Left renal pelvis (tissue), 4 donors: ENCODE measurements around the gene KDM4B. TPM values are rescaled to one million over a fixed set of nuclear protein-coding genes. Genes with fewer than 3 reads are reported as not detected.

Experiments
- DNase-seq, 4 donors: peaks; one replicate each; pipeline ENCODE4 v3.0.0-alpha.2; 2013; ENCODE audit warnings: low read depth in 4 of 4, low spot score in 3 of 4
- polyA plus RNA-seq, 4 donors: library from polyadenylated mRNA; unstranded; fragments of 120-200 nt; gene quantifications; one replicate each; pipeline ENCODE4 v1.2.1, GENCODE V29; 2013; ENCODE audit not compliant: insufficient read length in 4 of 4

Gene KDM4B
- polyA plus RNA-seq, 4 donors, result 18.5 to 28.4 (median 22.4) TPM

DNA sequence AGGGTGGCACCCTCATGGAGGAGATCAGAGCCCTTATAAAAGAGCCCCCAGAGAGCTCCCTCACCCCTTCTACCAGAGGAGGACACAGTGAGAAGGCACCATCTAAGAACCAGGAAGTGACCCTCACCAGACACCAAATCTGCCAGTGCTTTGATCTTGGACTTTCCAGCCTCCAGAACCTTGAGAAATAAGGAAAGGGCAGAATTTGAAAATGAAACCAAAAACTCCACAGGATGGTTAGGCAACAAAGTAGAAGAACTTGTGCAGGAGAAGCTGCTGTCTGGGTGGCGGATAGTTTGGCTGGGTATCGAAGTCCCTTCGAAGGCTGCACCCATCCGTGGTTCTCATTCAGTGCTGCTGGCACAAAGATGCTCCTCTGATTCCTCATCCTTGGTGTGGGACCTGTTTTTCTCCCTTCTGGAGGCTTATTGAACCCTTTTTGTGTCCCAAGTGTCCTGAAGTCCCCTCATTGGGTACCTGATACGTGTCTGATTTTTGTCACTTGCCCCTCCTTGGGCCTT is 130.8 kb downstream of the KDM4B start:
- DNase-seq, result no peak

DNA sequence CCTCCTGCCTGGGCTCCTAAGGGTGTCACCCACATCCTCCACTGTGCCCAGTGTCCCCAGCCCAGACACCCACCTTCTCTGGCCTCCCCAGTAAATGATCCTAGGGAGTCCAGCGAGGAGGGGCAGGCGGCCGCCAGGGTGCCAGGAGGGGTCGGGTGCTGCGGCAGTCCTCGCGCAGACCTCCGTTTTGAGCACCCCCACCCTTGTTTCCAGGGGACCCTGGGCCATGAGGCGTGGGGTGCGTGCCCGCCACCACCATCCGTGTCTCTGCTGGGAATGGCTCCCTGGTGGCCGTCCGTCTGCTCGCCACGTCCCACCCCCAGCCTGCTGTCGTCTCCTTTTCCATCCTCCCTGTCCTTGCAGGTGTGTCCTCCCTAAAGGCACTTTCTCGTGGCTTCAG is 133.0 kb downstream of the KDM4B start:
- DNase-seq, result no peak

DNA sequence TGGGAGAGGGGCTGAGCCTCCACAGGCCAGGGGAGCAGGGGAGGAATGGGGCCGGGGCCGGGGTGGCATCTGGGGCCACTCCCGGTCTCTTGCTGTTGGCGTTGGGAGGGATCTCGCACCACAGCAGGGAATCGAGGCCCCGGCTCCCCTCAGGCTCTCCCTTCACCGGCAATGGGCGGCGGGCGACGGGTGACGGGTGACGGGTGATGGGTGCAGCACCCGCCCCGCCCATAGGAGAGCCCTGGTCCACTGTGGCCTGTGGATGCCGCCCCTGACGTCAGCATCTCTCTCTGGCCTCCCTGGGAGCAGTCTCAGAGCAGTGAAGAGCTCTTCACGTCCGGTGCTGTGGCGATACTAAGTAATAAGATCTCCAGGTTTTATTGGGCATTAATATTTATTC is 133.6 kb downstream of the KDM4B start:
- DNase-seq, result no peak

DNA sequence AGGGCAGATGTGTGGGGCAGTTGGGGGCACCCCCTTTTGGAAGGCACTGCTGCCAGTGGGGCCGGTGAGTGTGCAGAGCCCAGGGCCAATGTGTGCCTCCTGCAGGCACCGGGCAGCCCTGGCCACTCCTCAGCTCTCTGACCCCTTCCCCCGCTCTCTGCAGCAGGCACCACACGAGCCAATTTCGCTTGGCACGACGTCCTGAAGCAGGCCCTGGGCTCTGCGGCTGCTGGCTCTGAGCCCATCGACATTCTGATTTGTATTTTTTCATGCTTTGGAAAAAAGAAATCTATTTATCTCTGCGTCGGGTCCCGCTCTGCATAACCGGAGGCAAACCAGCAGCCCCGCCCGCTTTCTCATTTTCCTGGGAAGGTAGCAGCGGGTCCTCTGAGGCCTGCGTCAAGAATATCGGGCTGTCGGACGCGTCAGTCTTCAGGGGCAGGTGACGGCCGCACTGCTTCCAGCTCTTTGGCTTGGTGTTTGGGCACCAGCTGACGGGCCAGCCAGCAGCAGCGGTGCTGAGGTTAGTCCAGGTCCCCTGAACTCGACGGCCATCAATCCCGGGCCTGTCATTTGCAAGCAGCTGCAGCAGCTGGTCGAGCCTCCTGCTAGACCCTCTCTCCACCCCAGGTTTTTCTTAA is 134.3 kb downstream of the KDM4B start:
- no peak for DNase-seq

DNA sequence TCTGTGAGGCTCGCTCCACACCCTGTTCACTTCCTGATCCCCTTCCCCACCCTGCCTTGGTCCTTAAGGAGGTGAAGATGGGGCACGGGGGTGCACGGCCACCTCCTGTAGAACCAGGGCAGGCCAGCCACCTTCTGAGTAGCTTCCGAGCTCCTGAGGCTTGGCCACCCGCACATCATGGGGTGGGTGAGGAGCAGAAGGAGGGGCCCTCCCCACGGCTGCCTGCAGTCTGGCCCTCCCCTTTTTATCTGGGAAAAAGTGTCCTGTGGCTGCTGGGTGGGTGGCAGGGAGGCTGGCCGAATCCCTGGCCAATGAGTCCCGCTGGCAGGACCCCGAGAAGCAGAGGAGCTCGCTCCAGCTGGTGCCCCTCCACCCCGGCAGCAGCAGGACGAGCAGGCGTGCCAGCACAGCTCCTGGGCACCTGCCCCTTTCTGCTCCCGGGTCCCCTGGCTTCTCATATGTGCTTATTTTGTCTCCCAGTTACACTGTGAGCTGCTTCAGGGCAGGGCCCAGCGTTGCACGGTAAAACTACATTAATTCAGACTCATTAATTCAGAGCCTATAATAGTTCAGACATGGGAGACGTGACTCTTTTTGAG is 135.0 kb downstream of the KDM4B start:
- DNase-seq, result no peak

DNA sequence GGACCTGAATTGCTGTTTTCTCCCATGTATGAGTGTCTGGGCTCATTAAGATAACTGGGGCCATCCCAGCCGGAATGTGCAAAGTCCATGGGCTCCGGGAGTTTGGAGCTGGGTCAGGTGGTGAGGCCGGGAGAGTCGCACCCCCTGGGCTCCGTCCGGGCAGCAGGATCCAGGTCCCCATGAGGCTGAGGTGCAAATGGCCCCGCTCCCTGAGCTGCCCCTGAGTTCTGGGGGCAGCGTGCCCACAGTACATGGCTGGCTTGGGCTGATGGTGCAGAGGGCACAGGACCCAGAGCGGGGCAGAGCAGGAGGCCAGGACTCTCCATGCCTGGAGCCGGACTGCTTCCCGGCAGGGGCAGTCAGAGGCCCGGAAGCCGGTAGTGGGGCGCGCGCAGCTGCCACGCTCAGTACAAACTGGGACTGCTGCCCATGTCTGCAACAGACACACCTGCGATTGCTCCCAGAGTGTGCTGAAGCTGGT is 136.0 kb downstream of the KDM4B start:
- DNase-seq, result no peak

DNA sequence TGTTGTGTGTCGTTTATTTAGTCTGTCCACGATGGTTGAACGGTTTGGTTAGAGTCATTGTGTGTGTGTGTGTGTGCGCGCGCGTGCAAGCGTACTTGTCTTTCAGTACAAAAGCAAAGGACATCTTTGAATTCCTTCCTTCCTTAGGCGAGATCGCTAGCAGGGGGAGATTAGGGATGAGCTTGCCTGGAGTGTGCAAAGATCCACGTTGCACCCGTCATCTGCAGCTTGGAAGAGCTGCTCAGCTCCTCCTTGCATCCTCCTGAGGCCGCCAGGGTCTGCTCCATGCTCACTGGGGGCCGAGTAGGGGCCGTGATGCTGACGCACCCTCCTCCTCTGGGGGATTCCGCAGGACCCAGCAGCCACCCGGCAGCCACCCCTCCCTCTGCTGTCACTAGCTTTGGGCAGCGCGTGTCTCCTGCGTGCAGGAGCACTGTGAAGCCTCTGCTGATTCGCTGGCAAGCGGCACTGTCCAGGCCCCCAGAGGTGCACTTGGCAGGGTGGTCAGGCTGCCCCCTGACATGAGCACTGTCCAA is 137.3 kb downstream of the KDM4B start:
- no peak for DNase-seq

DNA sequence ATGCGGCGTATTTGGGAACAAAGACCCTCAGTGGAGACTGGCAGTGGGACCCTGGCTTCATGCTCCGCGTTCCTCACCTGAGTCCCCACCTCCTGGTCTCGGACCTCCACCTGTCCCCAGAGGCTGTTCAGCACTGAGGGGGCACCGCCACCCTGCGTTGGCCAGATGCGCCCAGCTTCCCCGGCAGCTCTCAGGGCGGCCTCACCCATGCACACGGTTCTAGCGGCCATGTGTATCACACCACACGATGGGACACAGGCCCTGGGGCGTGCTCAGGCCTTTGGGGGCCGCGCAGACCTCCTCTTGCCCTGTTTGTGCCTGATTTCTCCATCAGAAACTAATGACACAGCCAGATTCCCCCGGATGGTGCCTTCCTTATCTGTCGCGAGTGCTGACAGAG is 138.1 kb downstream of the KDM4B start:
- DNase-seq, result no peak

DNA sequence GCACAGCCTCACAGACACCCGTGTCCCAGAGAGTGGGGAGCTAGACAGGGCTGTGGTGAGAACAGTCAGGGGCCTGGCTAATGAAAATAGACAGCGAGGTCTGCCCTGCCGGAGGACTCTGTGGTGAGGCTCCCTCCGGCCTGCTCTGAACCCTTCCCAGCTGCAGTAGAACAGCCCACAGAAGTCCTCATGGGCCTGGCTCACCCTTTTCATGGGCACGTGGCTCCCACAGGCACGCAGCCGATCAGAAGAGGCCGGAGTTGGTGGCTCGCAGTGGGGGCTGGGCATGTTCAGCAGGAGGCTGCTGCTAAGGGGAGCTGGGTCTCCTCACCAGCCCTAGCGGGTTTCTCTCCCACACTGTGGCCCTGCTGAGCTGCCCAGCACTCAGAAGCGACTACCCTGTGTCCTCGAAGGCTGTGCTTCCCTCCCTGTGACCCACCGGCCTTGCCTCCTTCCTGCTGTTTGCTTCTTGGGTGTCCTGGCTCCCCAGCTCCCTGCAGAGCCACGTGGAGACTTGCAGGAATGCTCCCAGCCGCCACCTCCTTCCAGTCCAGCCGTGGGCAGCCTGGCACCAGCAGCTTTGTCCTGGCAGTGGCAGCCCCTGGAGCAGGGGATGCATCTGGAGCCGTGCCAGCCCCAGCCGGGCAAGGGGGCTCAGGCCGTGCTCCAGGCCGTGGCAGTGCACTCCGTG is 138.7 kb downstream of the KDM4B start:
- DNase-seq, result no peak

DNA sequence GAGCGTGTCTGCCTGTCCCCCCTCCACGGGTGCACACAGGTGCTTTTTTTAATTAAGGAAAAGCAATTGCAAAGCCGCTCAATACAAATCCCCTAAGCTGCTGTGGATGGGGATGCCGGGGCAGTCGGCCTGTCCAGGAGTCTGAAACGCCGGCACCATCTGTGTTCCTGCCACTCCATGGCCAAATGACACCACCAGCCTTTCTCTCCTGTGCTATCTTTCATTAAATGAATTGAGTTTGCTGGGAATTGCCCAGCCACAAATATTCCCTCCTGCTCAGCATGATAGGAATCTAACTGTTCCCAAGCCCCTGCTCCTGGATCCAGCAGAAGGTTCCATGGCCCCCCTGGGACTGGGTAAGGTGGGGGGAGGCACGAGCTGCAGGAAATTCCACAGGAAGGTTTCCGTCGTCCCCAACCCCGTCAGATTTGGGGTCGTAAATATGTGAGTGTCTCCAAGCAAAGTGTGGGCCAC is 139.2 kb downstream of the KDM4B start:
- DNase-seq, result no peak

DNA sequence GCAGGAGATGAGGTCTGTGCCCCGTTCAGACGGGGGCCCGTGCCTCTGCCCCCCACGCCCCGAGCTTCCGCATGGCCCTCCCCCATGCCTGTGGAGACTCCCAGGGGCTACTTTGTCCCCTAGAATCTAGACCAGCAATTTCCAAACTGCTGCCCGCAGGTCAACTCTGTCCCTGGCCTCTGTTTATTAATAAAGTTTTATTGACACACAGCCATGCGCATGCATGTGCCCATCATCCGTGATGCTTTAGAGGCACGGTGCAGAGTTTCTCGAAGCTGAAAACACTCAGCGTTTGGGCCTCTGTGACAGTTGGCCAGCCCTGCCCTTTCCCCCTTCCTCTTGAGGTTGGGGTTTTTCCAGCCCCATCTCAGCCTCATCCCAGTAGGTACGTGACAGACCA is 140.0 kb downstream of the KDM4B start:
- DNase-seq, result no peak

DNA sequence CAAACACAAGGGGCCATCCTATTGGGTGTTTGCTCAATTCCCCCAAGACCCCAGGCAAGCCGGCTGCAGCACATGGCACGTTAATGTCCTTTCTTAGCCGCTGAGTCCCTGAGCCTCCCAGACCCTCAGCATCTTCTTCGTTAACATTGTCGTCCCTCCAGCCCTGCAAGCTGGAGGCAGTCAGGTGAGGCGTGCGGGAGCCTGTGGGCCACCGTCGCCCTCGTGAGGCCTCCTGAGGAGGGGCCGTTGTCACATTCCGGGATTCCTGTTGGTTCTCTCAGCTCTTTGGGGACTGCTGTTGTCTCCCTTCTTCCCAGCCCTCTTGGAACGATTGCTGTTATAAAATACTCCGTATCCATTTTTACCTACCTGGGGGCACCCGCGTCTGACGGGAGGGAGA is 140.6 kb downstream of the KDM4B start:
- no peak for DNase-seq

DNA sequence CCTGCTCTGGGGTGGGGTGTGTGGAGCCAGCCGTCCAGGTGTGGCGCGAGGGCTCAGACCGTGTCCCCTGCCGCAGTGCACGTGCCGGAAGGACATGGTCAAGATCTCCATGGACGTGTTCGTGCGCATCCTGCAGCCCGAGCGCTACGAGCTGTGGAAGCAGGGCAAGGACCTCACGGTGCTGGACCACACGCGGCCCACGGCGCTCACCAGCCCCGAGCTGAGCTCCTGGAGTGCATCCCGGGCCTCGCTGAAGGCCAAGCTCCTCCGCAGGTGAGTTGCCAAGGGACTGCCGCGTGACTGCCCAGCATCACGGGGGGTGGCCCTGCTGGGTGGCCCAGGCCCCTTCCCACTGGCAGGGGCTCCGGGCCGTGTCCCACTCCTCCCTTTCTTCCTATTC is 141.6 kb downstream of the KDM4B start:
- DNase-seq, result no peak

DNA sequence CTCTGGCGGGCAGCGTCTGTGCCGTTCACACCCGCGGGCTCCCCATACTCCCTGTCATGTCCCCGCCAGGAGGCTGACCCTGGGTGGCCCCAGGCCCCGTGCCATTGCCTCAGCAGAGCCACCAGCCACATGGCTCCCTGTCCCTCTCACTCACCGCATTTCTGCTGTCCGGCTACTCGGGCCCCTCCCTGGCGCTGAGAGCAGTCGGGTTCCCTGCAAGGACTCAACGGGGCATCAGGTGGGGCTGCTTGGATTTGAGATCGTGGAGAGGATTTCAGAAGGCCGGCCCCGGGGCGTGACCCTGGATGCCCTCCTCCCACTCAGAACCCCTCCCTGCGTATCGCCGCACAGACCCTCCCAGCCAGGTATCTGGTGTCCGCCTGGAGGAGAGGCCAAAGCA is 142.1 kb downstream of the KDM4B start:
- no peak for DNase-seq

DNA sequence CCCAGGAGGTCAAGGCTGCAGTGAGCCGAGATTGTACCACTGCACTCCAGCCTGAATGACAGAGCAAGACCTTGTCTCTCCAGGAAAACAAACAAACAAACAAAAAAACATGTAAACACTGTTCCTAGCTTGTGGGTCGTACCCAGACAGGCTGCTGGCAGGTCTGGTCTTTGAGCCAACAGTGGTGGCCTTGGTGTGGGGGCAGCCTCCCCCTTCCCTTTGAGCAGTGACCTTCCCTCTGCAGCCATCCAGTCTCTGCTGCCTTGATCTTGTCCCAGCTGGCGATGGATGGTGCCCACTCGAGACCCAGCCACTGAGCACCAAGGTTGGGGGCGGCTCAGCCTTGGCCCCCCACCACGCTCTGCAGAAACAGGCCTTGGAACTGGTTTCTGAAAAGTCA is 143.3 kb downstream of the KDM4B start:
- DNase-seq, result no peak

DNA sequence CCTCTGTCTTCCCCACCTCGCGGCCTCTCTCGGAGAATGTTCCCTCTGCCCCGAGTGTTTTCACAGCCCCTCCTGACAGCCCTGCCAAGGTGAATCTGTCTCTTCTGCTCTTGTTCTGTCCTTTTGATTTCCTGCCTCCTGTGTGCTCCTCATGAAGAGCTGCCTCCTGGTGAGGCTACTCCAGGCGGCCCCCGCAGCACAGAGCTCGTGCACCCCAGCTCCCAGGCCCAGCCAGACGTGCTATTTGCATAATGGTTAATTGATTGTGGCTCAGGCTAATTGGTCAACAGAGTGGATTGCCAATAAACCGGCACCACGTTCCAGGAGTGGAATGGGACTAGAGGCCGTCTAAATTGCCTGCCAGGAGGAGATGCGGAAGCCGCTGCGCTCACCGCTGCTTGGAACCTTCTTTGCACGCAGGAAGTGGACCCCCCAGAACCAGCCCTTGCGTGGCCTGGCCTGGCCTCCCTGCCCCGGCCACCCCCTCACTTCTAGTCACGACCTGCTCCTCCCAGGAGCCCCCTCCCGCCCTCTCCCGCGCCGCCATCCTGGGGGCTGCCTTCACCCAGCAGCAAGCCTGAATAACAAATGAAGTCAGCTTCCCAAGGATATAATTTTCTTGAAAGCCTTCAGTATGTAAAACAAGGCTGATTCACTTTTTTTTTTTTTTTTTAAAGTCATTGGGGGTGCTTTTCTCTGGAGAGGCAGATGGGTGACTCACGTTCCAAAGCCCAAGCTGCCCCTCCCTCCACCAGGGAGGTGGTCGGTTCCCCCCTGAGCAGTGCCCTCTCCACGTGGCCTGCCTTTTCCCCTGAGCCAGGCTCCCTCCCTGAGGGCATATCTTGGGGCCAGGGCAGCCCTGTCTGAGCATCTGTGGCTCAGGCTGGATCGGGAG is 144.0 kb downstream of the KDM4B start:
- no peak for DNase-seq

DNA sequence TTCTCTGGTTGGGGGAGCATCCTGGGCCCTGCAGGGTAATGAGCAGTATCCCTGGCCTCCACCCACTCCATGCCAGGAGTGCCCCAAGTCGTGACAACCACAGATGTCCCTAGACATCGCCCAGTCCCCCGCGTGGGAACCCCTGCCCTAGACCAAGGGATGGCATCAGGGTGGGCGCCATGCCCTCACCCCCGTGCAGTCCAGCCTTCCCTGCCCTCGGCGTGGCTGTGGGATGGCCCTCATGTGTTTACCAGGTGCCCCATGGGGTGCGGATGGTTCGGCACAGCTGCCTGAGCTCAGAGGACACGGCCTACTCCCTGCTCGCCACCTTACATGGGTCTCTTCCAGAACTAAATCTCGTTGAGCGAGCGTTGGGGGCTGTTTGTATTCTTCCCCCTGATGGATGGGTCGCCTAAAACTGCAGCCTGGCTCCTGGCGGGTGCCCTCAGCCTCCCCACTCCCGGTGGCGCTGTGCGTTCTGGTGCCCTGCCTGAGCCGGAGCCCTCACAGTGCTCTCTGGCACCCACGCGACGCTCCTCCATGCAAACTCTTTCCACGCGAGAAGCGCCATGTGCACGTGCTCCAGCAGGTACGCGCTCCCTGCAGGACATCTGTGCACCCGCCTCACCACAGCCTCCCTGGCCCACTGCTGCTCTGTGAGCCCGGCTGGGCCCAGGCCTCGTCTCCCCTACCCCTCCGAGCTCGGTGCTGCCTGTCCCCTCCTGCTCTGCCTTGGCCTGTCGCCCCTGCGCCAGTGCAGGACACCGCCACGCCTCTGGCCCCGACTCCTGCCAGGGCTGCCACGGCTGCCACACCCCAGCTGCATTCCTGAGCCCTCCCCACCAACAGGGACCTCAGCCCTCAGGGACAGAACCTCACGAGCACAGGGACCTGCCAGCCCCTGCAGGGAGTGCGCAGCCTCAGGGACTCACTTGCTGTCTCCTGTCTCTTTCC is 145.0 kb downstream of the KDM4B start:
- DNase-seq, result no peak

DNA sequence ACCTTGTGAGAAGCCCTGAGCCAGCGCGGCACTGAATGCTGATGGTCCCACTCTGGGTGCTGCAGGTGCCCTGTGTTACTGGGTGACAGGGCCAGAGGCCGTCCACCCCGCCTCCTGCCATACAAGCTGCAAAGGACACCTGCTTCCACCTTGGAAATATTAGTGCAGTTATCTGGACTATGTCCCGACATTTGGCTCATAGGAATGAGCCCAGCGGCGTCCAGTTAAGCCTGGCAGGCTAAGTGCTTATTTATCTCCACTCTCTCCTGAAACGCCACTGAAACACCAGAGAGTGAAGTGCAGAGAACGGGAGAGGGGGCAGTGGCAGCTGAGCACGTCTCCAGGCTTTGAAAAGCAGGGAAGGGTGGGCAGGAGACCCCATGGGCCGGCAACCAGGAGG is 145.8 kb downstream of the KDM4B start:
- DNase-seq, result no peak

DNA sequence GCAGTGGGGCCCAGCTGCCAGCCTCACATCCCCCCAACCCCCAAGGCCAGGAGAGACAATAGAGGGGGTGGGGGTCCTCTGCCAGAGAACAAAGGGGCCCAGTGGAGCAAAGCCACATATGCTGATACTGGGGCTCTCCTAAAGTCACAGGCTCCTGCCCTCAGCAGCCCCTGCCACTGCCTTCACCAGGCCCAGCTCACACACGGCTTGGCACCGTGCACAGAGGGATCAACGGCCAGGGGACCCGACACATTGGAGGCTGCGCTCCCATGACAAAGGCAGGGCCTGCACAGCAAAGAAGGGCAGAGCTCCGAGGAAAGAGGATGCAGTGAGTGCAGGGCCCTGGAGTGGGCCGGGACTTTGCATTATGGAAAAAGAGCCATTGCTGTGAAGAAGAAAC is 146.4 kb downstream of the KDM4B start:
- DNase-seq, result no peak
